Activated B cell treated with CpG ODN at 0.5 μM for 24 hours (primary cell): ENCODE data around the gene LAMB3. TPM values are rescaled to one million over a fixed set of nuclear protein-coding genes. Genes with fewer than 3 reads are reported as not detected.
A peak's percentile ranks its signal among the peaks of the same experiment; 100 is the strongest.

Experiments
- ATAC-seq: fragments of 200-7000 bp; cut with Tn5 transposase; one replicate; pipeline ENCODE4 v1.10.0; 2021; ENCODE audit warnings: low read depth, mild to moderate bottlenecking, moderate library complexity
- CTCF ChIA-PET: fragments of 350-600 bp; sonication (Branson Sonifier 250); formaldehyde crosslinking; loops from one replicate; lab custom pipeline; 2021; ENCODE audit warnings: antibody characterized with exemption; lab: Charles Lee
- POLR2A ChIA-PET: fragments of 350-600 bp; sonication (Branson Sonifier 250); formaldehyde crosslinking; loops from one replicate; lab custom pipeline; 2021; ENCODE audit warnings: antibody characterized with exemption; lab: Charles Lee
- DNase-seq: peaks from one replicate; pipeline ENCODE4 v3.0.0; 2022
- H3K27ac Mint-ChIP-seq: one replicate; pipeline ENCODE4 v1.8.0; 2020; ENCODE audit warnings: mixed read lengths
- H3K27me3 Mint-ChIP-seq: one replicate; pipeline ENCODE4 v1.8.0; 2021; ENCODE audit warnings: mixed read lengths
- H3K36me3 Mint-ChIP-seq: one replicate; pipeline ENCODE4 v1.8.0; 2021; ENCODE audit warnings: low read depth, mixed read lengths
- H3K4me1 Mint-ChIP-seq: one replicate; pipeline ENCODE4 v1.8.0; 2021; ENCODE audit warnings: mixed read lengths
- H3K4me3 Mint-ChIP-seq: one replicate; pipeline ENCODE4 v1.8.0; 2020; ENCODE audit warnings: mild to moderate bottlenecking, mixed read lengths
- H3K9me3 Mint-ChIP-seq: one replicate; pipeline ENCODE4 v1.8.0; 2020; ENCODE audit warnings: mixed read lengths
- intact Hi-C: fragments of 100-400 bp; cut with micrococcal nuclease; formaldehyde crosslinking; loops from one replicate; pipeline ENCODE4 v1.15.1; 2024
- total RNA-seq: library from RNA; stranded (reverse); gene quantifications from 2 replicates; pipeline ENCODE4 v1.2.3, GENCODE V29; 2022
- TF ChIP-seq, protein P1 (sequence below): fragments of 200-600 bp; IDR thresholded peaks from one replicate; pipeline ENCODE4 v1.8.0; 2022; ENCODE audit warnings: antibody characterized with exemption, mild to moderate bottlenecking

The LAMB3 gene
- total RNA-seq, 1 donor from 2014 or later: 0.35 TPM

DNA sequence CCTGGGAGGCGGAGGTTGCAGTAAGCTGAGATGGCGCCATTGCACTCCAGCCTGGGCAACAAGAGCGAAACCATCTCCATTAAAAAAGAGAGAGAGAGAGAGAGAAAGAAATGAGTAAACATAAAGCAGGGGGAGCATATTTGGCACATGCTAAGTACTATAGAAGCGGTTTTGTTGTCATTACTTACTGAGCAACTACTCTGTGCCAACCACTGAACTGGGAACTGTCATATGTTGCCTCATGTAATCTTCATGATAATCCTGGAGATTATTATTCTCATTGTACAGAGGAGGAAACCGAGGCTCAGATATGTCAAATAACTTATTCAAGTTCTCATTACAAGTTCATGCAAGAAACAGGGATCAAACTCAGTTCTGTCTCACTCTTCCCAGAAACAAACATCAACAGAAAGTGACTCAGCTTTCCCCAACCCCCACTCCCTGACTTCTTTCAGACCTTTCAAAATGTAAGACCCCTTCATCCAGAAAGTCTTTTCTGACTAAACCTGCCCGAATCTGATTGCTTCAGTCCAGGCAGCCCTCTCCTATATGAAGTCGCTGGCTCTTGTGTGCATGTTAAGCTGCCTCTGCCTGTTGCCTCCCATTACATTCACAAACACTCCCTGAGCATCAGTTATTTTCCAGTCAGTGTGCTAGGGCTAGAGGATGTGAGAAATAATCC, 23.5 kb downstream of the LAMB3 start:
- Mint-ChIP-seq H3K9me3 (no peaks in the 10 kb centered on the region), H3K27me3 (peaks cover 10% of the 10 kb centered on the region), H3K36me3 (no peaks in the 10 kb centered on the region), H3K4me3 (no peak overlapping the region), H3K4me1 (no peaks in the 10 kb centered on the region), H3K27ac (no peak overlapping the region)
- TF ChIP-seq, protein P1, sequence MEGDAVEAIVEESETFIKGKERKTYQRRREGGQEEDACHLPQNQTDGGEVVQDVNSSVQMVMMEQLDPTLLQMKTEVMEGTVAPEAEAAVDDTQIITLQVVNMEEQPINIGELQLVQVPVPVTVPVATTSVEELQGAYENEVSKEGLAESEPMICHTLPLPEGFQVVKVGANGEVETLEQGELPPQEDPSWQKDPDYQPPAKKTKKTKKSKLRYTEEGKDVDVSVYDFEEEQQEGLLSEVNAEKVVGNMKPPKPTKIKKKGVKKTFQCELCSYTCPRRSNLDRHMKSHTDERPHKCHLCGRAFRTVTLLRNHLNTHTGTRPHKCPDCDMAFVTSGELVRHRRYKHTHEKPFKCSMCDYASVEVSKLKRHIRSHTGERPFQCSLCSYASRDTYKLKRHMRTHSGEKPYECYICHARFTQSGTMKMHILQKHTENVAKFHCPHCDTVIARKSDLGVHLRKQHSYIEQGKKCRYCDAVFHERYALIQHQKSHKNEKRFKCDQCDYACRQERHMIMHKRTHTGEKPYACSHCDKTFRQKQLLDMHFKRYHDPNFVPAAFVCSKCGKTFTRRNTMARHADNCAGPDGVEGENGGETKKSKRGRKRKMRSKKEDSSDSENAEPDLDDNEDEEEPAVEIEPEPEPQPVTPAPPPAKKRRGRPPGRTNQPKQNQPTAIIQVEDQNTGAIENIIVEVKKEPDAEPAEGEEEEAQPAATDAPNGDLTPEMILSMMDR: no peak
- DNase-seq (no peak), ATAC-seq (no peak)
- intact Hi-C loops: no loop called here
- POLR2A ChIA-PET: no interaction called here
- CTCF ChIA-PET: interaction anchor here (1.3 to 1.8 kb wide), 2 partner anchors 27 to 60 kb away, joined by 4 to 6 read pairs; no protein-coding TSS in a partner anchor

DNA sequence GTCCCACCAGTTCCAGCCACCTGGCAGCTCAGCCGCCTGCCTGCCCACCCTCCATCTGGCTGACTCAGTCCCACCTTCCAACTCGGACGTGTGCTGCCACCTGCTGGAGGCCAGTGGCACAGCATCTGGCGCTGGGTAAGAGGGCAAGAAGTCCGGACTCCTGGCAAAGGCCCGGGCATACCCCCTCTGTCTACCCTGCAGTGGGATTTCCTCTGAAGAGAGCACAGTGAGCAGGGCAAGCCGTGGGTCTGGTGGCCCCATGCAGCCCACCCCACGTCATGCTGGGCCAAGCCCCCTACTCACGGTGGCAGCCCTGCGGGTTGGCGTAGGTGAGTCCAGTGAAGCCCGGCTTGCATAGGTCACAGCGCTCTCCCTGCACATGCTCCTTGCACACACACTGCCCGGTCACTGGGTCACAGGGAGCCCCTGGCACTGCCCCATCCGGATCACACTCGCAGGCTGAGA, 24.5 kb downstream of the LAMB3 start:
- ATAC-seq: peak; percentile 91
- TF ChIP-seq, protein P1: peak; percentile 85
- intact Hi-C loops: loop anchor here (1.0 kb wide), 4 partner anchors 25 to 66 kb away; no protein-coding TSS in a partner anchor
- Mint-ChIP-seq H3K4me1 (no peaks in the 10 kb centered on the region), H3K27ac (no peak overlapping the region), H3K27me3 (peaks cover 10% of the 10 kb centered on the region), H3K4me3 (no peak overlapping the region), H3K36me3 (no peaks in the 10 kb centered on the region), H3K9me3 (no peaks in the 10 kb centered on the region)
- ChIA-PET CTCF (interaction anchor here (0.7 to 1.5 kb wide), 10 partner anchors 23 to 61 kb away, joined by 3 to 11 read pairs (median 4); partner anchors contain the start of genes CAMK1G and G0S2), POLR2A (no interaction called here)
- DNase-seq: peak; percentile 71

DNA sequence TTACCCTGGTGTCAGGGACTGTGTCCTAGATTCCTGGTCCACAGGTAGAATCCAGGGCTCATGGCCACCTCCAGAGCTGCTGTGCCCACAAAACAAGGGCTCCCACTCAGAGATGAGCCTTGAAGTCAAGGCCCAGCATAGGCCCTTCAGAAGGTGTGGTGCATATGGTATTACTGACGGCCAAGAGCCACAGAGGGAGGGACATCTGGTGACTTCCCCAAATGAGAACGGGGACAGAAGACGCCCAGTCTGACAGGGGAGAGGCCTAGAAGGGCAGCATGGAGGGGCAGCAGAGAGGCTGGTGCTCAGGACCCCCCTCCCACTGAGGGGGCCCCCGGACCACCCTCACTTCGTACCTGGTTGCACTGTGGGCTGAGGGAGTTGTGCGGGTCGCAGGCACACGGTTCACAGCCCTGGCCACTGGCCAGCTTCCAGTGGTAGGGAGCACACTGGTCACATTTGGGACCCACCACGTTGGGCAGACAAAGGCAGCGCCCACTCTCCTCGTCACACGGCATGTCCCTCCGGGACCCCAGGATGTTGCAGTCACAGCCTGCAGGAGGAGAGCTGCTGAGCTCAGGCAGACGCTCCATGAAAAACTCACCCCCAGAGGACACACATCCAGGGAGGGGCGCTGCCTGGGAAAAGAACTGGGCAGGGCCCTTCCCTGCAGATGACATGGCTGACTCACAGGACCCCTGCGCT, 25.0 kb downstream of the LAMB3 start:
- Mint-ChIP-seq H3K27me3 (peaks cover 10% of the 10 kb centered on the region), H3K4me3 (no peak overlapping the region), H3K27ac (no peak overlapping the region), H3K36me3 (no peaks in the 10 kb centered on the region), H3K4me1 (no peaks in the 10 kb centered on the region), H3K9me3 (no peaks in the 10 kb centered on the region)
- TF ChIP-seq, protein P1: no peak
- DNase-seq (no peak), ATAC-seq (peak; percentile 19)
- intact Hi-C loops: loop anchor here (1.0 kb wide), 4 partner anchors 25 to 66 kb away; no protein-coding TSS in a partner anchor
- ChIA-PET POLR2A (no interaction called here), CTCF (interaction anchor here (0.7 to 1.5 kb wide), 10 partner anchors 22 to 62 kb away, joined by 3 to 11 read pairs (median 4); partner anchors contain the start of genes CAMK1G and G0S2)

DNA sequence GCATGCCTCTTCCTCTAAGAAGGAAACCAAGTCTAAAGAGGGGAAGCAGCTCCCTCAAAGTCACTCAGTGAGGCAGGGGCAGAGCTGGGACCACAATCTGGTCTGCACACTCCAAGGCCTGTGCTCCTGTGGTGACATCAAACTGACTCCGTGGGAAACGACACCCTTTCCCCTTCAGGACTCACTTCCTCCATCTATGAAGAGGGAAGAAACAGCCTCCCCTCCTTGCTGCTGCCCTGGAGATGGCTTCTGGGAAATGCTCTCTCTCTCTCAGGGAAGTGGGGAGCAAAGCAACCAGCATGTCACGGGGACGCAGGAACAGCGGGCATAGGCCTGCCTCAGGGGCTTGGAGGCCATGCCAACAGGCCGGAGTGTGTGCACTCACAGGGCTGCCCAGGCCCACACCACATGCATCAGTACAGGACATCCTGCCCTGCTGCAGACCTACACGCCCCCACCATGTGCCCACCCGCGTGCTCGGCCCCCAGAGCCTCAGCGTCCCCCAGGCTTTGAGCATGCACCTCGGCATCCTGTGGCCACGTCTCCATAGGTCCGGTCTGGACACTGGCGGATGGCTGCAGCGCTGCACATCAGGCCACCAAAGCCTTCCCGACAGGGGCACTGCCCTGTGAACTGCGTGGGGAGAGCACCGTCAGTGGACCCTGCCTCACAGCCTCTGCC, 25.7 kb downstream of the LAMB3 start:
- DNase-seq (no peak), ATAC-seq (no peak)
- Mint-ChIP-seq H3K4me1 (no peaks in the 10 kb centered on the region), H3K27me3 (peaks cover 10% of the 10 kb centered on the region), H3K27ac (no peak overlapping the region), H3K36me3 (no peaks in the 10 kb centered on the region), H3K9me3 (no peaks in the 10 kb centered on the region), H3K4me3 (no peak overlapping the region)
- POLR2A ChIA-PET: no interaction called here
- CTCF ChIA-PET: interaction anchor here (1.0 to 1.5 kb wide), 4 partner anchors 47 to 62 kb away, joined by 3 to 4 read pairs (median 4); no protein-coding TSS in a partner anchor
- intact Hi-C loops: loop anchor here (1.0 kb wide), 4 partner anchors 24 to 67 kb away; no protein-coding TSS in a partner anchor
- TF ChIP-seq, protein P1: no peak
